HG03558 (cell line): ENCODE data around the gene MANSC4.
"Not testable (repeated sequence)": the region's sequence is repeated elsewhere in the genome, so short reads cannot be mapped to it uniquely, and the experiment has no call there.

Experiments
- ATAC-seq: cut with Tn5 transposase; IDR thresholded peaks from one replicate; pipeline ENCODE4 v1.9.1; 2021; ENCODE audit warnings: moderate number of reproducible peaks; ENCODE audit not compliant: unreplicated experiment; ENCODE audit errors: extremely low read depth

The MANSC4 gene

DNA sequence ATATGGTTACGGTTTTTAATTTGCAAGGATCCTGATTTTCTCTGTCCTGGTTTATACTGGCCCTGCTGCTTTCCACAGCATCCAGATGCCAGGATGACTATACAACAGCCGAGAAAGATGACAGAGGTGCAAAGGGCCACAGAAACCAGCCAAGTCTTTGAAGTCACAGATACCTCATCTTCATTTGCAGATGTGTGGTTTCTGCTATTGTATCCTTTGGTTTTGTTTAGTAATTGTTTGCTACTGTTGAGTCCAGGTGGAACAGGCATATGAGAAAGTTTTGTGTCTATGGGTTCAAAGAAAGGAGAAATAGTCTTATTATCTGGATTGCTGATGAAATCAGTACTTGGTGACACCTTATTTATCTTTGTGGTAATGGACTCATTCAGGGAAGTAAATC is 17.3 kb downstream of the MANSC4 start:
- ATAC-seq = no peak

DNA sequence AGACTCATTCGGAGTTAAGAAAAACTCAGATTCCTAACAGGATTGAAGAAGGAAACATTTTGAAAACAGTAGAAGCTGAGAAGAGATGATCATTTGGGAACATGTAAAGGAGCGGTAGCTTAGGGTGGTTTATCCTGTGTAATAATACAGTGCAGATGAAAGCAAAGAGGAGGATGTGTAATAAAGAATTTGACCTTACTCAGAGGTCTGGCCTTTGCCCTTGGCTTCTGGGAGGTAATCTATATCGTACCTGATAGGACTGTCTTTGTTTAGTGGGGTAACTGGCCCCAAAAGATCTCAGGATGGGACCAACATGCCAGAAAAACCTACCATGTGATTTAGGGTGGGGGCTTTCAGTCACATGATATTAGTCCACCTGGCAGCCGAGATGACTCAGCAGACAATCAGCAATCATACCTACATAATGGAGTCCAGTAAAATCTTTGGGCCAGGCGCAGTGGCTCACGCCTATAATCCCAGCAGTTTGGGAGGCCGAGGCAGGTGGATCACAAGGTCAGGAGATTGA is 23.3 kb downstream of the MANSC4 start:
- no peak for ATAC-seq

DNA sequence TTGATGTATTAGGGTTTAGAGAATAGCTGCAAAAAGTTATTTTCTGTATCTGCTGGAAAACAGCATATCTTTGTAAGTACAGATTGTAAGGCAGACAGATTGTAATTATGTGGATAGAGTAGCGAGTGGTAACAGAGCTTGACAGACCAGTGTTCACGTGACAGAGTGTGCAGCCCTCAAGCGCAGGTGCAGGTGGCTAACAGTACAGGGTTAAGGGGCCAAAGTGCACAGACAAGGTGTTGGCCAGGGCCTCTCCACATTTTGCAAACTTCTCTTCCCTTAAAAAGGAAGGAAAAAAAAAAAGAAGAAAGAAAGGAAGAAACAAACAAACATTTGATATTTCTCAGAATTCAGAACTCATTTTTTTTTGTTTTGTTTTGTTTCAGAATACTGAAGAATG is 25.2 kb downstream of the MANSC4 start:
- no peak for ATAC-seq

DNA sequence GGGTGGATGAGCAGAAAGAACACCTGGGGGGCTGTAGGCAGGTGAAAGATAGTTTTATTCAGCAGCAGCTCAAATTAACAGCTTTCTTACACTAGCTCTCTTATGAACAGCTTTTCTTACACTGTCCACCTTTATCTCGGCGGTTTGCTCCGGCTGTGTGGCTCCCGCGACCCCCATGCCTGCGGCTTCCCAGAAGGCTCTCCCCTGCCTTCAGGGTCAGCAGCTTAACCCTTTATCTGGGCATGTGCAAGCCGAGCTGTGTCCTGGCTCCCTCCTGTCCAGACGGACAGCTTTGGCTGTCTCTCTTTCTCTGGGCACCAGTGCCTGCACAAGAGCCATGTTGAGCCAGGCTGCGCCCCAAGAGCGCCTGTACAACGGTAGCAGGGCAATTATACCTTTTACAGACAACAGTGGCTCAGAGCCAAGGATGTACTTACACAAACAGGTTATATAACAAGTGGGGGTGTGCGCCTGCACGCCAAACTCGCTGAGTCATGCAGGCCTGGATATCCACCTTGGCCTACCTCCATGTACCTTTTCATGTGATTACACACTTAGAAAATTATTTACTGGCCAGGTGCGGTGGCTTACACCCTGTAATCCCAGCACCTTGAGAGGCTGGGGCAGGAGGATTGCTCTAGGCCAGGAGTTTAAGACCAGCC is 28.5 kb downstream of the MANSC4 start:
- ATAC-seq = no peak

DNA sequence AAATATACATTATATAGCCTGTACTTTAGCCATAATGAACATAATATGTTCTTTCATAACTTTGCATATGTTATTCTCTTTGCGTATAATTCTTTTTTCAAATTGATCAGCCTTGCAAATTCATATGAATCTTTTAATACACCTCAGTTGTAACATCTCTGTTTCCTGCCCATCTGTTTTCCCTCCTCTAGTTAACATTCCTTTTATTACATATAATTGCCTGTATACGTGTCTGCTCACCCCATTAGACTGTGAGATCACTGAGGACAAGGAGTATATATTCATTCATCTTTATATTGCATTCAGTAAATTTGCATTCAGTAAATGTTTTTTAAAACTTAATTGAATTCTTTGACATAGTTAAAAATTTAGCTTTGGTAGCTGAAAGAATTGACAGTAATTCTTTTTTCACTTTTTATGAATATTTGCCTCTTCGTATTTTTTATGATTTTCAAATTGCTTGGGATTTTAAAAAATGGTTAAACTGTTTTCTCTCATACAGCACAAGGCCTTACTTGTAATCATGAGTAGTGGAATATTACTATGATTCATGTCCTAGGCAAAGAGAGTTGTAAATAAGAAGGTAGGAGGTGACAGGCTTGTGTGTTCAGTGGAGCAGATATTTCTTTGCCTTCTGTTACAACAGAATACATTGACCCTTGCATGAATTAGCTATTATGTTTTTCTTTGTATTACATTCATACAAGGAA is 32.8 kb downstream of the MANSC4 start:
- no peak for ATAC-seq

DNA sequence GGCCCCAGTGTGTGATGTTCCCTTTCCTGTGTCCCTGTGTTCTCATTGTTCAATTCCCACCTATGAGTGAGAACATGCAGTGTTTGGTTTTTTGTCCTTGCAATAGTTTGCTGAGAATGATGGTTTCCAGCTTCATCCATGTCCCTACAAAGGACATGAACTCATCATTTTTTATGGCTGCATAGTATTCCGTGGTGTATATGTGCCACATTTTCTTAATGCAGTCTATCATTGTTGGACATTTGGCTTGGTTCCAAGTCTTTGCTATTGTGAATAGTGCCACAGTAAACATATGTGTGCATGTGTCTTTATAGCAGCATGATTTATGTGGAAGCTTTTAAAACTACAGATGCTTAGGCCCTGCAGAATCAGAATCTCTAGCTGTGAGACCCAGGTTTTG is 34.3 kb downstream of the MANSC4 start:
- ATAC-seq = not testable (repeated sequence)

DNA sequence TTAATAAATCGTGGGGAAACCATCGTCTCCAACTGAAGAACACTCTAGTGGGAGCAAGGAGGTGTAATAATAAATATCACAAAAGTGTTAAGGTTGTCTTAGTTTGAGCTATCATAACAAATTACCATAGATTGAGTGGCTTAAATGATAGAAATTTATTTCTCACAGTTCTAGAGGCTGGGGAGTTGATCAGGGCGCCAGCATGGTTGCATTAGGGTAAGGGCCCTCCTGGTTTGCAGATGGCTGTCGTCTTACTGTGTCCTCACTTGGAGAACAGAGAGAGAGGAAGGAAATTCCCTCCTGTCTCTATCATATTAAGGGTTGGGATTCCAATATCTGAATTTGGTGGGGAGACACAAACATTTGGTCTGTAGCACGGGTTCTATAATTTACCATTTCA is 36.4 kb downstream of the MANSC4 start:
- no peak for ATAC-seq

DNA sequence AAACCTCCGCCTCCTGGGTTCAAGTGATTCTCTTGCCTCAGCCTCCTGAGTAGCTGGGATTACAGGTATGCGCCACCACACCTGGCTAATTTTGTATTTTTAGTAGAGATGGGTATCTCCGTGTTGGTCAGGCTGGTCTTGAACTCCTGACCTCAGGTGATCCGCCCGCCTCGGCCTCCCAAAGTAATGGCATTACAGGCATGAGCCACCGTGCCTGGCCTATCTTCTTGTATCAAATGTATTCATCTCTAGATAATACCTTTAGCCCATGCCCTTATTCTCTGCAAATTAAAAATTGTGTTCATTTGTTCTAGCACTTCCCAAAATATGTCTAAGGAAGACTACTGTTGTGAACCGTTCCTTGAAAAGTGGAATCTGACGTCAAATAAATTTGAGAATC is 45.7 kb downstream of the MANSC4 start:
- not testable (repeated sequence) for ATAC-seq

DNA sequence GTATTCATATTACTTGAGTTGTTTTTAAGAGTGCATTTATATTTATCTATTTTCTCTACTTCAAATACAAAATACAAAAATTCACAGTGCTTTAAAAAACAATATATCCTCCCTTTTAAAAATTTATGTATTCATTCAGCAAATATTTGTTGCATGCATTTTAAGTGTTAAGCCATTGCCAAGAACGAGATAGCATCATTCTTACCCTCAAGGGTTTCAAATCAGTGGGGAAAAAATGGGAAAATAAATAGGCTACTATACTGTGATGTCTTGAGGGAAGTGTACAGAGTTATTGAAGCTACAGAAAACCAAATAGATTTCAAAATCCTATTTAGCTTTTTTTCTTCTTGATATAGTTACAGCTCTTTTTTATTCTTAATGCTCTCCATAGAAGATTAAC is 46.2 kb downstream of the MANSC4 start:
- no peak for ATAC-seq

DNA sequence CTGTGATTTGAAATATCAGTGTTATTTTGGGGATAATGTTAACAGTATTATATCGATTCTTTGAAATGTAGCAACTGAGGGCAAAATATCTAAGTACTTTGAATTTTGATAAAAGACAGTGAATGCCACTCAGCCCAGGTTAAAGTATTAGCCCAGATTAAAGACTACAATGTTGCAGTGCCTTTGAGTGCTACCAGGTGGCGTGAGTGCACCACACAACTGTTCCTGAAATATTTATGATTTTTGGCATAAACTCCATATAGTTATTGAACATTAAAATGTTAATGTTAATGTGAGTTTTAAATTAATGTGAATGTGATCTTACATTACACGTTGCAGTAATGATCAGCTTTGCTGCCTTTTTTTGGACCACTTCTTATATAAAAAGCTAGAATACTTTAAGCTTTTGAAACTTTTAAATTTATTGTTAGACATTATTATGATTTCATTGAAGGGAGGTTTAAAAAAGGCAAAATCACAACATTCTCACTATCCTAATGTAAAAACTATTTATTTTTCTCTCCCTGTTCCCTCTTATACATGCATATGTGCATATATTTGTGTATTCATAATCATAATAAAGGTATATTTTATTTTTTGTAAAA is 46.9 kb downstream of the MANSC4 start:
- no peak for ATAC-seq

DNA sequence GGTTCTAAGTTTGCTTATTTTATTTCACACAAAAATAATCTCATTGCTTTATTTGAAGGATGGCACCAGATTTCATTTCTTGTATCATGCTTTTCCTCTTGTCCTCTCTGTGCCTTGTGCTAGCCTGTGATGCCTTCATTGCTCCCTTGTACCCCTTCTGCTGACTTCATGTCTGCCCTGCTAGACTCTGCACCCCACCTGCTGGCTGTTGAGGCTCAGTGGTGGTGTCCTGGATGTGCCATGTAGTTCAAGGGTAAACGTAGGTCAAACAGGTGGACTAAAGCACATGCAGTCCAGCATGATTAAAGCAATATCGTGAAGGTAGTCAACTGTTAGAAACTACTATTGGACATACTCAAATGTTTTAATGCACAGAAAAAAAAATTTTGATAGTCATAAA is 47.8 kb downstream of the MANSC4 start:
- ATAC-seq = no peak

DNA sequence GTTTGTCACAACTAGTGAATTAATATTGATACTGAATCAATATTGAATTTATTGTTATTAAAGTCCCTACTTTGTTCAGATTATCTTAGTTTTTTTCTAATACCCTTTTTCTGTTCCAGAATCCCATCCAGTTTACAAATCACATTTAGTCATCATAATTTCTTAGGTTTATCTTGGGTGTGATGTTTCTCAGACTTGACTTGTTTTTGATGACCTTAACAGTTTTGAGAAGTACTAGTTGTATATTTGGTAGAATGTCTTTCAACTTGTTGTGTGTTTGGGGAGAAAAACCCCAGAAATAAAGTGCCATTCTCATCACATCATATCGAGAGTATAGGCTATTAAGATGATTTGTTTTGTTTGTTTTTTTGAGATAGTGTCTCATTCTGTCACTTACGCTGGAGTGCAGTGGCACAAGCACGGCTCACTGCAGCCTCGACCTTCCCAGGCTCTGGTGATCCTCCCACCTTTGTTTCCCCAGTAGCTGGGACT is 49.9 kb downstream of the MANSC4 start:
- ATAC-seq = no peak

DNA sequence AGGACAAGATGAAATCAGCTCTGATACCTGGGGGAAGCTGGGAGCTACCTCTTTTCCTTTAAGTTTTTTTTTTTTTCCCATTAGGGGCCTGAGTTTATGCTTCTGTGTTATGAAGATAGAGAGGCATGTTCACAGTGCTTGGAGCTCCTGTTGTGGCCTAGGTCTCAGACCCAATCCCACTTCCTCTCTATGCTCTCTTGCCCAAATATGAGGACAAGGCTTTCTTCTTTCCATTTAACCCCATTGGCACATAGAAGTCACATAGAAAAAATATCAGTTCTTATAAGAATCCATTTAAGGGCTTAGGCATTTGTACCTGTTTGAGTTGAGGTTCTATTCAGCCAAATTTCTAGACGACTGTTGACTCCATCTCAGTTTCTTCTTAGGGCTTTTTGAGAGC is 56.8 kb downstream of the MANSC4 start:
- no peak for ATAC-seq
